A673 (cell line): ENCODE data around the gene CHDH. TPM values are rescaled to one million over a fixed set of nuclear protein-coding genes. Genes with fewer than 3 reads are reported as not detected.

Experiments
- BruUV-seq: library from RNA; stranded (reverse); fragments of 400-500 nt; replicated peaks from 2 replicates; lab custom pipeline; 2021; lab: Mats Ljungman, UMichigan
- CTCF ChIA-PET: fragments of 300-600 bp; sonication (Branson Sonifier 250); formaldehyde crosslinking; loops from one replicate; lab custom pipeline; 2022; ENCODE audit warnings: antibody characterized with exemption; lab: Charles Lee
- POLR2A ChIA-PET: fragments of 300-600 bp; sonication (Branson Sonifier 250); formaldehyde crosslinking; loops from one replicate; lab custom pipeline; 2022; ENCODE audit warnings: antibody characterized with exemption; ENCODE audit not compliant: low non-redundant PET; lab: Charles Lee
- DNase-seq: peaks from one replicate; pipeline ENCODE4 v3.0.0-alpha.2; 2015; ENCODE audit warnings: low spot score
- H3K27ac ChIP-seq: fragments of 200-600 bp; sonication (generic); 2 replicates; pipeline ENCODE4 v1.5.1; 2016; ENCODE audit warnings: mixed run types, low read depth, mild to moderate bottlenecking, mixed read lengths, antibody characterized with exemption, low read length; ENCODE audit not compliant: poor library complexity, severe bottlenecking
- H3K27me3 ChIP-seq: fragments of 200-600 bp; sonication (generic); replicated peaks from 2 replicates; pipeline ENCODE4 v1.6.1; 2017; ENCODE audit warnings: mixed run types, low read depth, mild to moderate bottlenecking, mixed read lengths, antibody characterized with exemption, low read length; ENCODE audit not compliant: insufficient read depth, poor library complexity
- H3K36me3 ChIP-seq: fragments of 200-600 bp; sonication (generic); 2 replicates; pipeline ENCODE4 v1.6.1; 2016; ENCODE audit warnings: mixed run types, mild to moderate bottlenecking, mixed read lengths, antibody characterized with exemption, low read length; ENCODE audit not compliant: insufficient read depth, poor library complexity, severe bottlenecking
- H3K4me1 ChIP-seq: fragments of 200-600 bp; sonication (generic); 2 replicates; pipeline ENCODE4 v1.6.1; 2017; ENCODE audit warnings: mixed run types, mild to moderate bottlenecking, mixed read lengths, antibody characterized with exemption, low read length; ENCODE audit not compliant: insufficient read depth, poor library complexity, severe bottlenecking
- H3K4me3 ChIP-seq: fragments of 200-600 bp; sonication (generic); 2 replicates; pipeline ENCODE4 v1.5.1; 2016; ENCODE audit warnings: low read depth, mixed run types, mild to moderate bottlenecking, mixed read lengths, low read length; ENCODE audit not compliant: poor library complexity, severe bottlenecking
- H3K9me3 ChIP-seq: fragments of 200-600 bp; sonication (generic); 2 replicates; pipeline ENCODE4 v1.6.1; 2016; ENCODE audit warnings: mixed run types, low read depth, mild to moderate bottlenecking, mixed read lengths, antibody characterized with exemption, low read length; ENCODE audit not compliant: poor library complexity, severe bottlenecking
- EZH2 ChIP-seq: fragments of 200-600 bp; sonication (generic); IDR thresholded peaks from 2 replicates; pipeline ENCODE4 v1.6.1; 2017; ENCODE audit warnings: borderline replicate concordance, low read depth, mild to moderate bottlenecking, mixed read lengths, antibody characterized with exemption, low read length; ENCODE audit not compliant: poor library complexity, severe bottlenecking
- intact Hi-C: fragments of 100-400 bp; cut with micrococcal nuclease; formaldehyde crosslinking; loops from one replicate; pipeline ENCODE4 v1.10.0; 2022; ENCODE audit not compliant: unreplicated experiment
- total RNA-seq: library from RNA; stranded (reverse); gene quantifications from 2 replicates; pipeline ENCODE4 v1.2.3, GENCODE V29; 2021
- TF ChIP-seq, protein P1 (sequence below): fragments of 300-800, 200-600 bp; sonication (generic); conservative IDR thresholded peaks from 2 replicates; pipeline ENCODE4 v1.5.1; 2017; ENCODE audit warnings: low read depth, mild to moderate bottlenecking, antibody characterized with exemption, low read length, moderate library complexity, mixed read lengths

CHDH gene
- total RNA-seq, 1 experiment from 2014 or later = not detected

DNA sequence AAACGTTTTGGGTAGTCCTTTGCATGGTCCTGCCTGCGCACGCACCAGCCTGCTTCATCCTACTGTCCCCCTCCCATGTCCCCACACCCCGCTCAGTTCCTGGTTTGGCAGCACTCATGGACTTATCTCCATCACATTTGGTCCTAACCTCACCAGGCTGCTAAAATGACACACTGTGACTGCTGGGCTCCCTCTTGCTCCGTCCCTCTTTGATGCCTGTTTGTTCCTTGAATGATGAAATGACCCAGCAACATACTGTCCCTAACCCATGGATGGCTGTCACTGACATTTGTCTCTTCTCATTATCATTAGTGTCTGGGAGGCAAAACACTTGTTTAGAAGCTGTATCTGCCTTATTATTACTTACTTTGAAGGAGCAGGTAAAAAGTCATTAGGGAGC is 80.5 kb downstream of the CHDH start:
- no peak for DNase-seq
- no peak for TF ChIP-seq EZH2
- TF ChIP-seq, protein P1, sequence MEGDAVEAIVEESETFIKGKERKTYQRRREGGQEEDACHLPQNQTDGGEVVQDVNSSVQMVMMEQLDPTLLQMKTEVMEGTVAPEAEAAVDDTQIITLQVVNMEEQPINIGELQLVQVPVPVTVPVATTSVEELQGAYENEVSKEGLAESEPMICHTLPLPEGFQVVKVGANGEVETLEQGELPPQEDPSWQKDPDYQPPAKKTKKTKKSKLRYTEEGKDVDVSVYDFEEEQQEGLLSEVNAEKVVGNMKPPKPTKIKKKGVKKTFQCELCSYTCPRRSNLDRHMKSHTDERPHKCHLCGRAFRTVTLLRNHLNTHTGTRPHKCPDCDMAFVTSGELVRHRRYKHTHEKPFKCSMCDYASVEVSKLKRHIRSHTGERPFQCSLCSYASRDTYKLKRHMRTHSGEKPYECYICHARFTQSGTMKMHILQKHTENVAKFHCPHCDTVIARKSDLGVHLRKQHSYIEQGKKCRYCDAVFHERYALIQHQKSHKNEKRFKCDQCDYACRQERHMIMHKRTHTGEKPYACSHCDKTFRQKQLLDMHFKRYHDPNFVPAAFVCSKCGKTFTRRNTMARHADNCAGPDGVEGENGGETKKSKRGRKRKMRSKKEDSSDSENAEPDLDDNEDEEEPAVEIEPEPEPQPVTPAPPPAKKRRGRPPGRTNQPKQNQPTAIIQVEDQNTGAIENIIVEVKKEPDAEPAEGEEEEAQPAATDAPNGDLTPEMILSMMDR = no peak
- no peaks in the 10 kb centered on the region for H3K36me3 ChIP-seq
- H3K4me1 ChIP-seq = no peaks in the 10 kb centered on the region
- ChIA-PET CTCF (no interaction called here), POLR2A (no interaction called here)
- no peaks in the 10 kb centered on the region for H3K9me3 ChIP-seq
- H3K27ac ChIP-seq = no peak overlapping the region
- no TSS peak for BruUV-seq
- no peak overlapping the region for H3K4me3 ChIP-seq
- intact Hi-C loops = no loop called here
- no peaks in the 10 kb centered on the region for H3K27me3 ChIP-seq

DNA sequence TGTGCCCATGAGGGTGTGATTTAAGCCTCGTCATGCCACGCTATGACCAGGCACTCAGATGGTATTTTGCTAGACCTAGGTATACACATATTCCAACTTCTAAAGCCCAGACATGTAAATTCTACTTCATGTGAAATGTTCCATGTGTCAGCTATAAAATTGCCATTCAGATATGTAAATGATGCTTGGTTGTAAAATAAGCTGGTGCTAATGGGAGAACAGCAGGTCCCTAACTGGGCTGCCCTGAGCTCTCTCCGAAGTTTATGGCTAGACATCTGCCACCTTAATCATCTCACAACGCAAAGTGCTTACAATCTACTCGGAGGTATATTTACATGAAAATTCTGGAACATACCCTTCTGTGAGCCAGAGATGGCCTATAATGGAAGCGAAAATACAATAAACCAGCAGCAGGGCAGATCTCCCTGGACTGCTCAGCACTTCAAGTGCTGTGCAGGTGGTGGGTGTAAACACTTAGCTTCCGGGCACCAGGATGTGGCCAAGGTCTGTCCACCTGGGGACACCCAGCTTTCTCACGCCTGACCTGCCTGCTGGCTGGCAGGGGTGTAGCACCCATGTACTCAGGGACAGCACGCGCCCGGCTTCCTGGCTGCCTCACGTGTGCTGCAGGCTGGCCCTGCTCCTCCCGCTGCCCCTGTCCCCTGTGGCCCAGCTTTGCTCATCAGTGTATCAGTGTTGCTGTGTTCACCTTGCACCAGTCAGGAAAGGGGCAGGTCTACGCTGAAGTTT is 82.0 kb downstream of the CHDH start:
- Histone ChIP-seq H3K27me3 (no peaks in the 10 kb centered on the region), H3K9me3 (no peaks in the 10 kb centered on the region), H3K27ac (no peak overlapping the region), H3K4me1 (no peaks in the 10 kb centered on the region), H3K36me3 (no peaks in the 10 kb centered on the region), H3K4me3 (no peak overlapping the region)
- intact Hi-C loops = no loop called here
- POLR2A ChIA-PET = no interaction called here
- DNase-seq = no peak
- no TSS peak for BruUV-seq
- CTCF ChIA-PET = no interaction called here
- TF ChIP-seq, protein P1 = no peak
- TF ChIP-seq EZH2 = no peak

DNA sequence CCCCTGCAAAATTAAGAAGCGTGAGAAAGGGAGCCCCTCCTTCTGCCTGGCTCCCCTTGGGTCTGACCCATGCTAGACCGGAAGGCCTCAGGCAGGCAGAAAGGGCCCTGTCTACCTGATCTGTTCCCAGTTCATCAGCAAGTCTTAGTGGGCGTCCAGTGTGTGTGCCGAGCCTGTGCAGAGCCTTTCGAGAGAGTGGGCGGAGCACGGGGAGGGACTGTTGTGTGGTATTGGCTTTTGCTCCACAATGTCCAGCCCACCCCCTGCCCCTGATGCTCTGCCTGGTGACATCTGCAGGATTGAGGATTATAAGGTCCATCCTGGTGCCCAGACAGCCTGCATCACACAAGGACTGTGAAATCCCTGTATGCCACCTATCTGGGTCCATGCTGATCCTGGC is 82.9 kb downstream of the CHDH start:
- BruUV-seq = no TSS peak
- CTCF ChIA-PET = no interaction called here
- no peaks in the 10 kb centered on the region for H3K9me3 ChIP-seq
- TF ChIP-seq, protein P1 = no peak
- no peak for TF ChIP-seq EZH2
- H3K36me3 ChIP-seq = no peaks in the 10 kb centered on the region
- H3K4me3 ChIP-seq = no peak overlapping the region
- intact Hi-C loops = no loop called here
- POLR2A ChIA-PET = no interaction called here
- DNase-seq = no peak
- no peak overlapping the region for H3K27ac ChIP-seq
- no peaks in the 10 kb centered on the region for H3K27me3 ChIP-seq
- no peaks in the 10 kb centered on the region for H3K4me1 ChIP-seq

Other genes with a start within 250 kb of the CHDH start
- not detected in 2 replicates for gene IL17RB, start 149 bp upstream of the CHDH start, total RNA-seq
- gene ACTR8, start 35.7 kb upstream of the CHDH start, total RNA-seq = 21.1 and 26.9 TPM in 2 replicates
- gene SELENOK, start 45.4 kb upstream of the CHDH start, total RNA-seq = 19.9 and 20.7 TPM in 2 replicates